Gastroesophageal sphincter (tissue), 3 donors: Measurements from ENCODE around the gene CD79B.

Experiments used
- EP300 ChIP-seq: sonication (generic); formaldehyde crosslinking; IDR thresholded peaks from one replicate; pipeline ENCODE4 v1.6.1; 2017; ENCODE audit warnings: antibody characterized with exemption, mild to moderate bottlenecking
- POLR2A ChIP-seq, 2 donors: fragments of 450-650 bp; IDR thresholded peaks; one replicate each; pipeline ENCODE4 v1.6.1; 2017; ENCODE audit warnings: antibody characterized with exemption in 2 of 2, mild to moderate bottlenecking in 2 of 2, moderate library complexity in 1 of 2
- TF ChIP-seq, protein P1 (sequence below), 4 experiments: fragments of 200-600 bp in 2 of 4; fragments of 450-650 bp in 2 of 4; sonication (generic) in 1 of 4; IDR thresholded peaks; one replicate each; pipeline ENCODE4 v1.5.1; 2017 to 2019; ENCODE audit warnings: antibody characterized with exemption in 4 of 4, mild to moderate bottlenecking in 2 of 4, moderate library complexity in 2 of 4

DNA sequence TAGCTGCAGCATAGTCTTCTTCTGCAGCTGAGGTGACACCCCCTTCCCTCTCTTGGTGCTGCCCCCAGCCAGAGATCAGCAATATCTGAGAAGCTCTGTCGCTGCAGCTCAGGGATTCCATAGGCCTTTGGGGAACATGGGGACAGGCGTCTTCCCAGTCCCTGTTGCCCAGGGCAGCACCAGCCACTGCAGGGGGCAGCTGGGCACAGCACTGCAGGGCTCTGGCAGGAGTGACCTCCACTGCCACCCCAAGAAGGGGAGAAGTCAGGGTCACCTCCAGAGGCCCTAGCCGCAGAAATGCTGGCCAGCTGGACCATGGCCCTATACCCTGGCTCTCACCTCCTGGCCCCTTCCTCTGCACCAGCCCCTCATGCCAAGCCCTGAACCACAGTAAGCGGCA lies 23.7 kb upstream of the CD79B start:
- no peak for TF ChIP-seq POLR2A (IDR thresholded peaks at IDR 0.05)
- no peak for TF ChIP-seq EP300
- TF ChIP-seq, protein P1, sequence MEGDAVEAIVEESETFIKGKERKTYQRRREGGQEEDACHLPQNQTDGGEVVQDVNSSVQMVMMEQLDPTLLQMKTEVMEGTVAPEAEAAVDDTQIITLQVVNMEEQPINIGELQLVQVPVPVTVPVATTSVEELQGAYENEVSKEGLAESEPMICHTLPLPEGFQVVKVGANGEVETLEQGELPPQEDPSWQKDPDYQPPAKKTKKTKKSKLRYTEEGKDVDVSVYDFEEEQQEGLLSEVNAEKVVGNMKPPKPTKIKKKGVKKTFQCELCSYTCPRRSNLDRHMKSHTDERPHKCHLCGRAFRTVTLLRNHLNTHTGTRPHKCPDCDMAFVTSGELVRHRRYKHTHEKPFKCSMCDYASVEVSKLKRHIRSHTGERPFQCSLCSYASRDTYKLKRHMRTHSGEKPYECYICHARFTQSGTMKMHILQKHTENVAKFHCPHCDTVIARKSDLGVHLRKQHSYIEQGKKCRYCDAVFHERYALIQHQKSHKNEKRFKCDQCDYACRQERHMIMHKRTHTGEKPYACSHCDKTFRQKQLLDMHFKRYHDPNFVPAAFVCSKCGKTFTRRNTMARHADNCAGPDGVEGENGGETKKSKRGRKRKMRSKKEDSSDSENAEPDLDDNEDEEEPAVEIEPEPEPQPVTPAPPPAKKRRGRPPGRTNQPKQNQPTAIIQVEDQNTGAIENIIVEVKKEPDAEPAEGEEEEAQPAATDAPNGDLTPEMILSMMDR (IDR thresholded peaks at IDR 0.05): no peak
